Lower lobe of right lung (tissue), 2 donors: ENCODE results near the gene KCNG2. TPM values are rescaled to one million over a fixed set of nuclear protein-coding genes. Genes with fewer than 3 reads are reported as not detected.

ENCODE experiments used
- ATAC-seq, 2 donors: fragments of 200-7000 bp; cut with Tn5 transposase; one replicate each; pipeline ENCODE4 v1.9.1; 2020 to 2022; ENCODE audit warnings: mild to moderate bottlenecking in 2 of 2, moderate library complexity in 2 of 2
- DNase-seq: peaks from one replicate; pipeline ENCODE4 v3.0.0-alpha.2; 2020
- H3K27ac ChIP-seq: fragments of 200-600 bp; one replicate; pipeline ENCODE4 v1.8.0; 2022
- H3K27me3 ChIP-seq: fragments of 200-600 bp; one replicate; pipeline ENCODE4 v1.8.0; 2022; ENCODE audit warnings: low read depth
- H3K36me3 ChIP-seq: fragments of 200-600 bp; one replicate; pipeline ENCODE4 v1.8.0; 2022; ENCODE audit warnings: mild to moderate bottlenecking
- H3K4me1 ChIP-seq: fragments of 200-600 bp; one replicate; pipeline ENCODE4 v1.8.0; 2022
- H3K4me3 ChIP-seq: fragments of 200-600 bp; one replicate; pipeline ENCODE4 v1.8.0; 2022; ENCODE audit warnings: mild to moderate bottlenecking
- H3K9me3 ChIP-seq: fragments of 200-600 bp; one replicate; pipeline ENCODE4 v1.8.0; 2022
- CTCF ChIP-seq: fragments of 200-600 bp; IDR thresholded peaks from one replicate; pipeline ENCODE4 v1.8.0; 2022; ENCODE audit warnings: antibody characterized with exemption, mild to moderate bottlenecking
- intact Hi-C: fragments of 100-400 bp; cut with DNase I; formaldehyde crosslinking; loops from one replicate; pipeline ENCODE4 v1.11.0; 2022
- total RNA-seq: library from RNA; stranded (reverse); fragmentation: NEBNext Ultra II Directional; extraction: Animal tissue kit (Norgen Biotek cat#: 25700); gene quantifications from one replicate; pipeline ENCODE4 v1.2.1, GENCODE V29; 2021
- donor health status: DM: no; HTN: yes; CAD: no; lungs with severe emphysema.

Gene KCNG2
- total RNA-seq, 1 donor from 2014 or later = 0.50 TPM

GRCh38 chr18:79796531-79797405, 970 bp upstream of the KCNG2 start:
- peaks cover 62% of the 10 kb centered on the region for H3K27me3 ChIP-seq
- no peaks in the 10 kb centered on the region for H3K36me3 ChIP-seq
- ATAC-seq (no peak), DNase-seq (no peak)
- H3K27ac ChIP-seq = no peak overlapping the region
- intact Hi-C loops = no loop called here
- H3K9me3 ChIP-seq = no peaks in the 10 kb centered on the region
- no peak for TF ChIP-seq CTCF
- H3K4me1 ChIP-seq = peaks cover 23% of the 10 kb centered on the region
- H3K4me3 ChIP-seq = no peak overlapping the region

GRCh38 chr18:79798346-79798998, 734 bp downstream of the KCNG2 start:
- ATAC-seq = peak; percentile 5 to 13
- peak overlapping the region; percentile 37 for H3K4me3 ChIP-seq

GRCh38 chr18:79798999-79799370, 1.2 kb downstream of the KCNG2 start:
- intact Hi-C loops = no loop called here
- H3K27me3 ChIP-seq = peaks cover 48% of the 10 kb centered on the region

More at GRCh38 chr18:79798346-79798998, 734 bp downstream of the KCNG2 start:
- Histone ChIP-seq H3K4me1 (peaks cover 13% of the 10 kb centered on the region), H3K27me3 (peaks cover 48% of the 10 kb centered on the region), H3K27ac (no peak overlapping the region), H3K9me3 (no peaks in the 10 kb centered on the region), H3K36me3 (no peaks in the 10 kb centered on the region)
- TF ChIP-seq CTCF = no peak
- intact Hi-C loops = no loop called here
- no peak for DNase-seq

GRCh38 chr18:79799619-79800370, 2.1 kb downstream of the KCNG2 start:
- DNase-seq (no peak), ATAC-seq (no peak)
- Histone ChIP-seq H3K9me3 (no peaks in the 10 kb centered on the region), H3K27me3 (peaks cover 48% of the 10 kb centered on the region), H3K4me1 (peaks cover 13% of the 10 kb centered on the region), H3K27ac (no peak overlapping the region), H3K36me3 (no peaks in the 10 kb centered on the region), H3K4me3 (no peak overlapping the region)
- intact Hi-C loops = no loop called here
- TF ChIP-seq CTCF = no peak

More at GRCh38 chr18:79798999-79799370, 1.2 kb downstream of the KCNG2 start:
- Histone ChIP-seq H3K4me3 (peak overlapping the region; percentile 37), H3K36me3 (no peaks in the 10 kb centered on the region), H3K4me1 (peaks cover 13% of the 10 kb centered on the region), H3K9me3 (no peaks in the 10 kb centered on the region), H3K27ac (no peak overlapping the region)
- ATAC-seq = peak in 1 of 2 donors; percentile 16
- TF ChIP-seq CTCF = no peak
- DNase-seq = no peak

- peaks cover 48% of the 10 kb centered on the region for H3K27me3 ChIP-seq
- no peaks in the 10 kb centered on the region for H3K36me3 ChIP-seq
- no peaks in the 10 kb centered on the region for H3K9me3 ChIP-seq
- no peak overlapping the region for H3K4me3 ChIP-seq
- DNase-seq (no peak), ATAC-seq (no peak)
- H3K4me1 ChIP-seq = peaks cover 13% of the 10 kb centered on the region
- intact Hi-C loops = no loop called here
- TF ChIP-seq CTCF = no peak
- no peak overlapping the region for H3K27ac ChIP-seq
Observed at GRCh38 chr18:79800371-79801180, 2.8 kb downstream of the KCNG2 start.
